ENCODE data around the gene VPS33B. TPM values are rescaled to one million over a fixed set of nuclear protein-coding genes. Genes with fewer than 3 reads are reported as not detected.

Gene VPS33B
- total RNA-seq, 4 donors from 2014 or later = 4.7 to 12.4 (median 8.0) TPM

GRCh38 chr15:91061997-91062396, 39.6 kb upstream of the VPS33B start:
- TF ChIP-seq, protein P1, sequence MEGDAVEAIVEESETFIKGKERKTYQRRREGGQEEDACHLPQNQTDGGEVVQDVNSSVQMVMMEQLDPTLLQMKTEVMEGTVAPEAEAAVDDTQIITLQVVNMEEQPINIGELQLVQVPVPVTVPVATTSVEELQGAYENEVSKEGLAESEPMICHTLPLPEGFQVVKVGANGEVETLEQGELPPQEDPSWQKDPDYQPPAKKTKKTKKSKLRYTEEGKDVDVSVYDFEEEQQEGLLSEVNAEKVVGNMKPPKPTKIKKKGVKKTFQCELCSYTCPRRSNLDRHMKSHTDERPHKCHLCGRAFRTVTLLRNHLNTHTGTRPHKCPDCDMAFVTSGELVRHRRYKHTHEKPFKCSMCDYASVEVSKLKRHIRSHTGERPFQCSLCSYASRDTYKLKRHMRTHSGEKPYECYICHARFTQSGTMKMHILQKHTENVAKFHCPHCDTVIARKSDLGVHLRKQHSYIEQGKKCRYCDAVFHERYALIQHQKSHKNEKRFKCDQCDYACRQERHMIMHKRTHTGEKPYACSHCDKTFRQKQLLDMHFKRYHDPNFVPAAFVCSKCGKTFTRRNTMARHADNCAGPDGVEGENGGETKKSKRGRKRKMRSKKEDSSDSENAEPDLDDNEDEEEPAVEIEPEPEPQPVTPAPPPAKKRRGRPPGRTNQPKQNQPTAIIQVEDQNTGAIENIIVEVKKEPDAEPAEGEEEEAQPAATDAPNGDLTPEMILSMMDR (IDR thresholded peaks at IDR 0.05) = no peak
- ATAC-seq (ENCODE audit: low FRiP score) (no peak), DNase-seq (ENCODE audit: low spot score) (no peak)

DNA sequence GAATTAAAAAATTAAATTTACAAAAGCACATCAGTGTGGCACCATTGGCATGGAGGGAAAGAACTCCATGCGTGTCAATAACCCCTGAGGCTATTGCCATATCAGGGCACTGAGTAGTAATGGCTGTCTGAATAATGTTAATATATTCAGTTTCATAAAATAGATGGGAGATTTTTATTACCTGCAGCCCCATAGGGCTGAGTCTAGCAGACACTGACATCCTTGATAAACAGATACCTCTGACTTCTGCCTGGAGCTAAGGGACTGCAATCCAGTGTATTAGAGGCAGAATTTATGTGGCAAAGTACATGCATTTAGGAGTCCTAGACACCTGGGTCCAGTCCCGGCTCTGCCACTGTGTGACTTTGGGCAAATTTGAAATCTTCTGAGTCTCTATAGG, 38.8 kb upstream of the VPS33B start:
- TF ChIP-seq, protein P1 (IDR thresholded peaks at IDR 0.05) = no peak
- DNase-seq (ENCODE audit: low spot score) (no peak), ATAC-seq (ENCODE audit: low FRiP score) (no peak)

- TF ChIP-seq, protein P1 (IDR thresholded peaks at IDR 0.05) = no peak
- ATAC-seq (ENCODE audit: low FRiP score) (no peak), DNase-seq (ENCODE audit: low spot score) (no peak)
These were observed 33.3 kb upstream of the VPS33B start for GRCh38 chr15:91055548-91056331.

- TF ChIP-seq, protein P1 (IDR thresholded peaks at IDR 0.05) = no peak
- ATAC-seq (ENCODE audit: low FRiP score) (no peak), DNase-seq (ENCODE audit: low spot score) (no peak)
These were observed 32.4 kb upstream of the VPS33B start for GRCh38 chr15:91054816-91055215.

DNA sequence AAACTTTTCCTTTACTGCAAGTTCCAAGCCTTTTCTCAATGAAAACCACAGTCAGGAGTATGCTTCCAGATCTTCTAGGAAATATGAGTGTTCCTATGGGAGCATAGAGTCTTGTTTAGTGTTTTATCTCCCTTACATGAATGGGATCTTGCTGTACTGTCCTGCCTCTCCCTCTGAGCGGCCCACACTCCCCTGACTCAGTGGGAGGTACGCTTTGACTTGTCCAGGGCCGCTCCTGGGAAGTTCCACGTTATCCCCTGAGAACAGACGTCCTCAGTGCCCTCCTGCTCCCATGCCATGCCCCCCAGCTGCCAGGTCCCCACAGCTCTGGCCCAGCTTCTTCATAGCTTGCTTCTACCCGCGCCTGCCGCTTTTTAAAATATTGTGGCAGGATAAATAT, 28.9 kb upstream of the VPS33B start:
- ATAC-seq (ENCODE audit: low FRiP score) = no peak
- TF ChIP-seq, protein P1 (IDR thresholded peaks at IDR 0.05) = no peak
- DNase-seq (ENCODE audit: low spot score) = no peak

DNA sequence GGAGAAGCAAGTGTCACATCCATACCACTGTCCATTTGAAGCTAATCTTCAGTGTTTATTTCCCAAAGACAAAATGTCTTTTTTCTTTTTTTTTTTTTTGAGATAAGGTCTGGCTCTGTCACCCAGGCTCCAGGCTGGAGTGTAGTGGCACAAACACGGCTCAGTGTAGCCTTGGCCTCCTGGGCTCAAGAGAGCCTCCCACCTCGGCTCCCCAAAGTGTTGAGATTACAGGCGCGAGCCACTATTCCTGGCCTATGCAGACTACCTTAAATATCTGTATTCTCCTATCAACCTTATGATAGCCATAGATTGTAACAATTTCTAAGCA, 27.7 kb upstream of the VPS33B start:
- TF ChIP-seq, protein P1 (IDR thresholded peaks at IDR 0.05) = no peak
- DNase-seq (ENCODE audit: low spot score) = no peak
- no peak for ATAC-seq (ENCODE audit: low FRiP score)
